Measurements from ENCODE around the gene VEZT.

GRCh38 chr12:95266254-95266653 lies 48.6 kb downstream of the VEZT start:
- no peak for TF ChIP-seq CTCF (IDR thresholded peaks at IDR 0.05)
- no peak for TF ChIP-seq EP300 (IDR thresholded peaks at IDR 0.05)
